Measurements from ENCODE around the gene SEC22C.

GRCh38 chr3:42544492-42545283 lies 37.1 kb downstream of the SEC22C start:
- TF ChIP-seq CTCF (IDR thresholded peaks at IDR 0.05; ENCODE audit: low read depth, low read length): no peak
- TF ChIP-seq EZH2phosphoT487 (IDR thresholded peaks at IDR 0.05; ENCODE audit: low read depth): no peak
